Jurkat, Clone E6-1 (cell line): ENCODE measurements around the gene SPNS2.

ENCODE experiments used
- DNase-seq: peaks from one replicate; pipeline ENCODE4 v3.0.0-alpha.2; 2011; ENCODE audit warnings: low read depth, low spot score
- H3K4me3 ChIP-seq: 2 replicates; pipeline ENCODE4 v1.5.1; 2011; ENCODE audit warnings: mild to moderate bottlenecking, low read length, control low read depth, moderate library complexity

Gene SPNS2

GRCh38 chr17:4514206-4514605 is 15.5 kb downstream of the SPNS2 start:
- DNase-seq, result no peak
- no peak overlapping the region for H3K4me3 ChIP-seq

GRCh38 chr17:4514779-4515178 is 16.1 kb downstream of the SPNS2 start:
- DNase-seq, result no peak
- no peak overlapping the region for H3K4me3 ChIP-seq

GRCh38 chr17:4515501-4515900 is 16.8 kb downstream of the SPNS2 start:
- no peak for DNase-seq
- no peak overlapping the region for H3K4me3 ChIP-seq

GRCh38 chr17:4516735-4517134 is 18.1 kb downstream of the SPNS2 start:
- H3K4me3 ChIP-seq, result no peak overlapping the region
- DNase-seq, result no peak

- H3K4me3 ChIP-seq, result no peak overlapping the region
- DNase-seq, result no peak
Observed at GRCh38 chr17:4518901-4519300, 20.2 kb downstream of the SPNS2 start.

- no peak for DNase-seq
- no peak overlapping the region for H3K4me3 ChIP-seq
Observed at GRCh38 chr17:4519361-4519788, 20.7 kb downstream of the SPNS2 start.

- DNase-seq, result no peak
- no peak overlapping the region for H3K4me3 ChIP-seq
Observed at GRCh38 chr17:4520060-4520893, 21.6 kb downstream of the SPNS2 start.

- H3K4me3 ChIP-seq, result no peak overlapping the region
- no peak for DNase-seq
Observed at GRCh38 chr17:4520894-4521600, 22.4 kb downstream of the SPNS2 start.

GRCh38 chr17:4522661-4523060 is 24.0 kb downstream of the SPNS2 start:
- no peak overlapping the region for H3K4me3 ChIP-seq

GRCh38 chr17:4523946-4524345 is 25.3 kb downstream of the SPNS2 start:
- DNase-seq, result no peak
- H3K4me3 ChIP-seq, result no peak overlapping the region

More at GRCh38 chr17:4522661-4523060, 24.0 kb downstream of the SPNS2 start:
- no peak for DNase-seq

GRCh38 chr17:4525691-4526397 is 27.2 kb downstream of the SPNS2 start:
- no peak for DNase-seq
- H3K4me3 ChIP-seq, result no peak overlapping the region

GRCh38 chr17:4527134-4527533 is 28.5 kb downstream of the SPNS2 start:
- H3K4me3 ChIP-seq, result no peak overlapping the region
- DNase-seq, result no peak

GRCh38 chr17:4527566-4528125 is 29.0 kb downstream of the SPNS2 start:
- no peak for DNase-seq

GRCh38 chr17:4529533-4530152 is 31.0 kb downstream of the SPNS2 start:
- no peak overlapping the region for H3K4me3 ChIP-seq
- no peak for DNase-seq

More at GRCh38 chr17:4527566-4528125, 29.0 kb downstream of the SPNS2 start:
- no peak overlapping the region for H3K4me3 ChIP-seq

GRCh38 chr17:4530799-4531730 is 32.4 kb downstream of the SPNS2 start:
- no peak overlapping the region for H3K4me3 ChIP-seq
- DNase-seq, result no peak

- no peak overlapping the region for H3K4me3 ChIP-seq
- DNase-seq, result no peak
Observed at GRCh38 chr17:4531988-4532736, 33.5 kb downstream of the SPNS2 start.

GRCh38 chr17:4532860-4533522 is 34.3 kb downstream of the SPNS2 start:
- DNase-seq, result no peak

More at GRCh38 chr17:4532860-4533522, 34.3 kb downstream of the SPNS2 start:
- no peak overlapping the region for H3K4me3 ChIP-seq
